ENCODE data around the gene CHST11. TPM values are rescaled to one million over a fixed set of nuclear protein-coding genes. Genes with fewer than 3 reads are reported as not detected.

CHST11 gene
- polyA plus RNA-seq, 3 donors, result 7.0 to 8.0 (median 7.5) TPM

- DNase-seq (ENCODE audit: extremely low read depth in 1 of 11, low read depth in 9 of 11, low spot score in 4 of 11), result no peak
Observed at GRCh38 chr12:104643819-104644669, 187.3 kb downstream of the CHST11 start.

DNA sequence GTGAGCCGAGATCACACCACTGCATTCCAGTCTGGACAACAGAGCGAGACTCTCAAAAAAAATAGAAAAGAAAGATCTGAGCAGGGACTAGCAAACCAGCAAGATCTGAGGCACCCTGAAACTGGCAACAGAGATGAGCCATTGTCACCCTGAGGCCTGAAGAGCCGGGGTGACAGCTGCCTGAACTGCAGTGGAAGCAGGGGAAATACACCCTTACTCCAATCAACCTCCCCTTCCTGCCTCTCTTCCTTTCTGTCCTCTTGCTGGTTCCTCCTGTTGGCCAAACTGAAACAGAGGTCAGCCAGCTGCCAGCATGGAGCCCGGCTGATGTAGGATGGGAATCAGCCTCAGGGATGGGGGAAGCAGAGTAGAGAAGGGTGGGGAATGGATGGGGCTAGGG is 192.0 kb downstream of the CHST11 start:
- no peak for DNase-seq (ENCODE audit: extremely low read depth in 1 of 11, low read depth in 9 of 11, low spot score in 4 of 11)

DNA sequence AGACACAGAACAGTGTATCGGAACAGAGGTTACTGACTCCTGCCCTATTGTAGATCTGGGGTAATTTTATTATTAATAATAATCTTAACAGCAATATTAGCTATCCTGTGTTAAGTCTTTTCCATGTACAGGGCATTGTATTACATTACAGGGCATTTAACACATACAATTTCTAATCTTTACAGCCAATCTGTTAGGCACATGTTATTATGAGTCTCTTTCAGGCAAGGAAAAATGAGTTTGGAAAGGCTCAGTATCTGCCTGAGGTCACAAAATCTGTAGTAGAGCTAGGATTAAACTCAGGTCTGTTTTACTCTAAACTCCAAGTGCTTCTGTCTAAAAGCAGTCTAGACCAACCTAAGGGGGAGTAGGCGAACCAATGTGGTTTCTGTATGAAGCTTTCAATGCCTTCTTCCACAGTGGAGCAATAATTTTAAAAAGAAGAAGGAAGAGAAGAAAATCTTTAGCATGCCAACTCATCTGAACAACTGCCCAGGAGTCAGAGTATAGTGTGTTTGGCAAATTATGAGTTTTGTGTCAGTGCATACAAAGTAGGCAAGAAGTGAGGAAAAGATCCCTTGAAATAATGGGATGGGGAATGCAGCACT is 192.6 kb downstream of the CHST11 start:
- no peak for DNase-seq (ENCODE audit: extremely low read depth in 1 of 11, low read depth in 9 of 11, low spot score in 4 of 11)

GRCh38 chr12:104649921-104650320 is 193.2 kb downstream of the CHST11 start:
- no peak for DNase-seq (ENCODE audit: extremely low read depth in 1 of 11, low read depth in 9 of 11, low spot score in 4 of 11)

DNA sequence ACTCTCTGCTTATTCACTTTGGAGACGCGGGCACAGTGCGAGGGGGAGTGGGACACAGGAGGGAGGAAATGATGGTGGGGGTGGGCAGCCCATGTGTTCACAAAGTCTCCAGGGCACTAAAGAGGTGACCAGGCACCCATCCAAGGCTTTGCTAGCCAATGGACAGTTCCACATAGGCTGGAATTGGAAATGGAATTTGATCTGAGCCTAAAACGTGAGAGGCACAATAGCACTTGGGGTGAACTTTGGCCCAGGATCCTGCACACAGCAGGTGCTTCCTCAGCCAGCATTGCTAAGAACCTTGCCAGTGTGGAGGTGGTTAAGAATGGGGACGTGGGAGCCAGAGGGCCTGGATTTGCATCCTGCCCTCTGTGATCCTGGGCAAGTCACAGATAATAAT is 193.8 kb downstream of the CHST11 start:
- DNase-seq (ENCODE audit: extremely low read depth in 1 of 11, low read depth in 9 of 11, low spot score in 4 of 11), result no peak

DNA sequence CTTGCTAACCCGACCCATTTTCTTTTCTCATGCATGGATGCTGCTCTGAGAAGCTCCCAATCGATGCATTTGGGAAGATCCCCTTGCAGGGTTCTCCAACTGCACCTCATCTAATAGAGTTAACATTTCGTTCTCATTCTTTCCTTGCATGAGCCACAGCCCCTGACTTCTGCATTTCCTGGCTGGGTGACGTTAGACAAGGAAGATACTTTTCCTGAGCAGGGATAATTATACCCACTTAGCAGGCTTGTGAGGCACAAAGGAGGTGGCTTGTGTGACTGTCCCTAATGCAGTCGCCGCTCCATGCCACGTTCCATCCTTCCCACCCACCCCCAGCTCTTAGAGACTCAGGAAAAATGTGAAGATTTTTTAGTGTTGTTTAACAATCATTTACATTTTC is 195.1 kb downstream of the CHST11 start:
- no peak for DNase-seq (ENCODE audit: extremely low read depth in 1 of 11, low read depth in 9 of 11, low spot score in 4 of 11)

DNA sequence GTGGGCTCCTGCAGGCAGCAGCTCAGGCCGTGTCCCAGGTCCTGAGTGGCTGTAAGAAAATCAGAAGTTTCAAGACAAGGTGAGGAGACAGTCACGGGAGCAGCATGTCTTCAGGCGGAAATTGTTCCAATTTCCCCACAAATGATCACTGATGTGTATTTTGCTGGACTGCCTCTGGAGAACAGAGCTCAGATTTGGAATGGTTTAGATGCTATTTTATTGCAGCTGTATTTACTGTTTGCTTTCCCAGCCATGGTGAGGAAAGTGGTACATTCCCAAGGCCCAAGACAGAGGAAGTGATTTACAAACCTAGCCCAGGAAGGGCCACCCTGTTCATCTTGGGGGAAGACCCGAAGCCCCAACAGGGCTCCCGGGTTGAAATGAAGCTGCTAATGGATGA is 195.6 kb downstream of the CHST11 start:
- no peak for DNase-seq (ENCODE audit: extremely low read depth in 1 of 11, low read depth in 9 of 11, low spot score in 4 of 11)

GRCh38 chr12:104652910-104653309 is 196.2 kb downstream of the CHST11 start:
- no peak for DNase-seq (ENCODE audit: extremely low read depth in 1 of 11, low read depth in 9 of 11, low spot score in 4 of 11)

GRCh38 chr12:104653730-104654664 is 197.2 kb downstream of the CHST11 start:
- no peak for DNase-seq (ENCODE audit: extremely low read depth in 1 of 11, low read depth in 9 of 11, low spot score in 4 of 11)

DNA sequence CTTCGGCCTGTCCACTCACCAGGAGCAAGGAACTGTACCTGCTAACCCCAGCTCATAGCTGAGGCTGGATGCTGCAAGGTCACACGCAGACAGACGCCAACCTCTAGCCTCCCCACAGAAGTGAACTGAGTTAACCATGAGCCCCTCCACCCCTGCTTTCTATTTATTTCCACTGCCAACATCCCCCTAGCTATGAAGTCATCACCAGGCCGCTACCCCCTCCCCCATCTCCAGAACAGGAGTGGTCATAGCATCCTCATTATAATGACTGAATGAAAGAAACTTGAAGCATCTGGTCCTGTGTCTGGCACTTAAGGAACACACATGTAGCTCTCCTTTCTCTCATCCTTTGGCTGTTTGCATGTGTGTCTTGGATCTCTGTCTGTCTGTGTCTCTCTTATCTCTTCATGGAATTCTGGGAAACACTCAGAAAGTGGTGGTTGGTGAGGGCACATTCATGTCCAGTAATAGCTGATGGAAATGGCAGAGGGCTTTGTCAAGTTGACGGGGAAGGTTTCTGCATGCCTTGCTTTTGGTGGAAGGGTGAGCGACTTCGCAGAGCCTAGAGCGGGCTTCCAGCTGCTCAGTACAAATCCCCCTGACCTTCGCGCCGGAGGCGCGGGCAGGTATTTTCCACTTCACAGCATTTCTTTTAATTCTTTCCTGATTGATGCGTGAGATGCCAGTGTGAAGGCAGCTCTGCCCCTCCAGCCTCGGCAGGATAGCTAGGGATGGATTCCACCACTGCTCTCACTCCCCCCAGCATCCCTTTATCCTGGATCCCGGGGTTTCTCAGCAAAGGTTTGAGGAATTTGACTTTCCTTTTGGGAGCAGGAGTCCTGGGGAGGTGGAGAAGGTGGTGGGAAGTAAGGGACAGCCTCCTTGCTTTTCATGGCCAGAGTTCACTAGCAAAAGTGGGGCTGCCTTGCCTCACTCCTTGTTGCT is 198.2 kb downstream of the CHST11 start:
- no peak for DNase-seq (ENCODE audit: extremely low read depth in 1 of 11, low read depth in 9 of 11, low spot score in 4 of 11)

DNA sequence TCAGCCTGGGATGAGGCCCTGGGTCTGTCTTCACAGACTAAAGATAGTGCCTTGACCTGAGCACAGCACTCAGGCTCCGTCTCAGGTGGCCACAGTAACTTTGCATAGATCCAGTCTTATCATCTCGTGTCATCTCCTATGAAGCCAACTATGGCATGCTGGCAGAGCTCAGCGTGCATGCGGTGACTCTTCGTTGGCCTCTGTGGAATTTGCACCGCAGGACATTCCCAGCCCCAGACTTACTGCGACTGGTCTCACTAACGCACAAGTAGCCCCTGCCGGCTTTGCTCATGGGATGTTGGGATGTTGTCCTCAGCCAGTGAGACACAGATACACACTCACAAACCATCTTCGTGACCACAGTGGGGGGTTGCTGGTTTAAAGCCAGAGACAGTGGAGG is 199.6 kb downstream of the CHST11 start:
- DNase-seq (ENCODE audit: extremely low read depth in 1 of 11, low read depth in 9 of 11, low spot score in 4 of 11), result no peak

GRCh38 chr12:104656921-104657320 is 200.2 kb downstream of the CHST11 start:
- DNase-seq (ENCODE audit: extremely low read depth in 1 of 11, low read depth in 9 of 11, low spot score in 4 of 11), result no peak

- no peak for DNase-seq (ENCODE audit: extremely low read depth in 1 of 11, low read depth in 9 of 11, low spot score in 4 of 11)
Observed at GRCh38 chr12:104657726-104658484, 201.2 kb downstream of the CHST11 start.

DNA sequence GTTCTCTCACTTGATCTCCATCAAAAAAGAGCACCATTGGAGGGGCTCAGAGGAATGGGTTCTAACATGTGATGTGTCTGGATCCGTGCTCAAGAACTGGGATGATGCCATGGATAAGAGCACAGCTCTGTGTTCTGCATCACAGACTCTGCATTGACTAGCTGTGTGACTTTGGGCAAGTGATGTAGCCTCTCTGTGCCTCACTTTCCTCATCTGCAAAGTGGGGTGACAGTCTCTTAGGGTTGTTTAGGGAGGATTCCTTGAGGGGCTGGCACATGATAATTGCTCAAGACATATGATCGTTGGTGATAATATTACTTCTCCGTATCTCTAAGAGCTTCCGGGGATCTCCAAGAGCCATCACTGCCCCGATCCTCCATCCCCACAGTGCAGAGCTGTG is 202.3 kb downstream of the CHST11 start:
- DNase-seq (ENCODE audit: extremely low read depth in 1 of 11, low read depth in 9 of 11, low spot score in 4 of 11), result no peak

DNA sequence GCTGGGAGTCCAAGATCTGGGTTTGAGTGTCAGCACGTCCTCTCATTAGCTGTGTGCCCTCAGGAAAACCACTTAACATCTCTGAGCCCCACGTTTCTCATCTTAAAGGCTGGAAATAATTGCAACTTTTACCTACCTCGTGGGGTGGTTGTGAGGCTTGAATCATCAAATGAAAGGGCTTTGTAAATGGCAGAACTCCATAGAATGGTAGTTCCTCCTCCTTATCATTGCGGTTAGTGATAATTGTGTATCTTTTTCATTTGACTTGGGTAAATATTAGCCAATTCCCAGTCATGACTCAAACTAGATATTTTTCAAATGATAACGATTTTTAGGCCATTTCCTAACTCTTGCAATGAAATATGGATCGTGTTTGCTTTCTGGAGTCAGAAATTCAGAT is 205.5 kb downstream of the CHST11 start:
- DNase-seq (ENCODE audit: extremely low read depth in 1 of 11, low read depth in 9 of 11, low spot score in 4 of 11), result no peak

GRCh38 chr12:104662908-104663307 is 206.2 kb downstream of the CHST11 start:
- no peak for DNase-seq (ENCODE audit: extremely low read depth in 1 of 11, low read depth in 9 of 11, low spot score in 4 of 11)

DNA sequence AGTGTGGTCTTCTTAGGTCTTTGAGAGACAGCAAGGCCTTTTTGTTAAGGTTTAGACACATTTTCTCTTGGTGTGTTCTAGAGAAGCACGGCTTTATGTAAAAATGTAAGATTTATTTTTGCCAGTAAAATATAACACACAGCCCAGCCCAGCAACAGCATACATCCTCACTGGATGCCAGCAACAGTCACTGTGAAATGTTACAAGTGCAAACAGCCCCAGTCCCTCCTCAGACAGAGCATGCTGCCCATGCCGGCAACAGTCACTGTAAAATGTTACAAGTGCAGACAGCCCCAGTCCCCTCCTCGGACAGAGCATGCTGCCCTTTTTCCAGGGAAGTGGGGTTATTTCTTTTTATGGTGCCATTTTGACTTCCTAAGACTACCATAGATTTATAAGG is 207.6 kb downstream of the CHST11 start:
- no peak for DNase-seq (ENCODE audit: extremely low read depth in 1 of 11, low read depth in 9 of 11, low spot score in 4 of 11)

DNA sequence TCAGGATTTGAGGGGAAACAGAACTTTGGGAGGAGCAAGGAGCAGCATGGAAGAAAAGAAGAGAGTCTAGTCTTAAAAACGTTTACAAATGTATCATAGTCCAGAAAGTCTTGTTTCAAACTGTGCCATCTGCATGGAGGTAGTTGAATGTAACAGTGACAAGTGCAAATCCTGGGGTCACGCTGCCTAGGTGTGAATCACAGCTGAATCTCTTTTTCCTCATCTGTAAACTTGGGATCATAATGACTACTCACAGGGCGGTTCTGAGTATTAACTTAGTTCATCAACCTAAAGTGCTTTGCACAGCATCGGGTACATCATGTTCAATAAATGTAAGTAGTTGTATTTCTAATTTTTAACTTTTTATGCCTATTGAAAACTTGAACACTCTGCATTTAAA is 208.5 kb downstream of the CHST11 start:
- DNase-seq (ENCODE audit: extremely low read depth in 1 of 11, low read depth in 9 of 11, low spot score in 4 of 11), result no peak
